ENCODE measurements around the gene KNSTRN.

The KNSTRN gene, protein sequence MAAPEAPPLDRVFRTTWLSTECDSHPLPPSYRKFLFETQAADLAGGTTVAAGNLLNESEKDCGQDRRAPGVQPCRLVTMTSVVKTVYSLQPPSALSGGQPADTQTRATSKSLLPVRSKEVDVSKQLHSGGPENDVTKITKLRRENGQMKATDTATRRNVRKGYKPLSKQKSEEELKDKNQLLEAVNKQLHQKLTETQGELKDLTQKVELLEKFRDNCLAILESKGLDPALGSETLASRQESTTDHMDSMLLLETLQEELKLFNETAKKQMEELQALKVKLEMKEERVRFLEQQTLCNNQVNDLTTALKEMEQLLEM

DNA sequence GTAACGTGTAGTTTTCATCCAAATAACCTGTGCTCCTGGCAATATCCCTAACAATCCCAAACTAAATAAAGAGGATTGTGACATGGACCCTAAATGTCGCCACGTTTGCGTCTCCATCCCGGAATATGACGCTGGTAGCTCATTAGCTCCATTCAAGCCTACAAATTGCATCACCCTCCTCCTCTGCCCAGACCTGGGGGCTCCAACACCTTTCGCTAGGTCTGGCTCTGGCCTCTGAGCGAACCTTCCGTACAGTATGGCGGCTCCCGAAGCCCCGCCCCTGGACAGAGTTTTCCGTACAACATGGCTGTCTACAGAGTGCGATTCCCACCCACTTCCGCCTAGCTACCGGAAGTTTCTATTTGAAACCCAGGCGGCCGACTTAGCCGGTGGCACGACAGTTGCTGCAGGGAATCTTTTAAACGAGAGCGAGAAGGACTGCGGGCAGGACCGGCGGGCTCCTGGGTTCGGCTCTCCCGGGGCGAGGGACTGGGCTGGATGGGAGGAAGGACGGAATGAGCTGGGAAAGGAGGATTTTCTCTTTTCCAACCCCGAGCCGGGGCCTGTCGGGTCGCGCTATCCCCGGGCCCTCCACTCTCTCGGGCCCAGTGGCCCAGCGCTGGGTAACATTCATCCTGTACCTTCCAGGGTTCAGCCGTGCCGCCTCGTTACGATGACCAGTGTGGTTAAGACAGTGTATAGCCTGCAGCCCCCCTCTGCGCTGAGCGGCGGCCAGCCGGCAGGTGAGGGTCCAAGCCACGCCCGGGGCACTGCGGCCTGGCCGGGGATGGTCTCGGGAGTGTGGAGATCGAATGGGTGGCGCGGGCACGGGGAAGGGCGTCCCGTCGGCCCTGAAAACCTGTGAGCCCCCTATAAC is at the start of gene KNSTRN:
KNSTRN (plus strand) TSS at position 142 of the 877 bp plus-strand sequence; CDS start at position 257, 115 bp downstream.
- DNase-seq, result peak; percentile 64 to 87 (median 83)

GRCh38 chr15:40333922-40334492 is 48.5 kb upstream of the KNSTRN start:
- peak in 1 of 4 experiments; percentile 11 for DNase-seq

GRCh38 chr15:40334541-40334940 is 48.0 kb upstream of the KNSTRN start:
- DNase-seq, result no peak

DNA sequence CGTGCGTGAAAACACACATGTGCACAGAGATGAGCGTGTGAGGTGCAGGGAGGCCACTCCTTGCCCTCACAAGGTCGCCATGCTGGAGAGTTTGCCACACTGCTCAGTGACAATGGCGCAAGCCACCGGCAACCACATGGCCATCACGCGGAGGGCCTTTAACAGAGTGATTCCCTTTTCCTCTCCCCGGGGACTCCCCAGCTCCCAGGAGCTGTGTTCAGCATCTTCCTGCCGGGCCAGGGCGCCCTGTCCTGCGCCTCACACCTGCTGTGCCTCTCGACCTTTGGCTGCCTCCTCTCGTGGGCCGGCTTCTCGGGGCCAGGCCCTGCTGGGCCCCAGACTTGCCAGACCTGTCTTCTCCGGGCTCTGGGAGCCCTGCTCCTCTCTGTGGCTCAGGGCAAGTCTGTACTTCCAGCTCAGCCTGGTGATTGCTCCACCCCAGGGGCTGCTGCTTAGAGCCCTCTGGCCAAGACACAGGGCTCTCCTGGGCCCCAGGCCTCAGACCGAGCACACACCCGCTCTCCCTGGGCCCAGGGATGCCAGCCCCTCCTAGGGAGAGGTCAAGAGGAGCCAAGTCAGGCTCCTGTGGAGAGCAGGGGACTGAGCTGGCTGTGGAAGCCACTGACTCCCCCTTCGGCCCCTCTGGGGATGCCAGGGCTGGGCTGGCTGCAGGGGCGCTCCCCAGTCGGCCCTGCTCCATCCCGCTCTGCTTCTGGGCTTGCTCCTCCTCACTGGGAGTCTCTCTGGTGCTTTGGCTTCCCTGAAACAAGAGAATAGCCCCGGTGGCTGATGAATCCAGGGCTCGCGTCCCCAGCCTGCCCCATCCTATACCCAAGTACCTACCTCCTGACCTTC is 47.4 kb upstream of the KNSTRN start:
- DNase-seq, result no peak

GRCh38 chr15:40335938-40336743 is 46.4 kb upstream of the KNSTRN start:
- DNase-seq, result no peak

DNA sequence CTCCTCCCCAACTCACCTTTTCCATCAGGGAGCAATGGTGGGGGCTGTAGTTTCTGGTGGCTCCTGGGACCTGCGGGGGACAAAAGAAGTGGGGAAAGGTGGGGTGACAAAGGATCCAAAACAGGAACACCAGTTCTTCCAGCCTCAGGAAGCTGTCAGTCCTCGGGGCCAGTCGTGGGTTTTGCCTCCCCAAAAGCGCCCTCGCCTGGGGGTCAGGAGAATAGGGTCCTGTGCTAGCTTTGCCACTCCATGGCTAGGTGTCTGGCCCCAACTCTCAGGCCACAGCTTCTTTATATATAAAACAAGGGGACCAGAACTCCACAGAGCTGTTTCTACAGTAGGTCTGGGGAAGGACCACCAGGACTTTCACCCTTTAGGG is 45.8 kb upstream of the KNSTRN start:
- no peak for DNase-seq

- DNase-seq, result no peak
These were observed 44.9 kb upstream of the KNSTRN start for GRCh38 chr15:40337597-40337996.

GRCh38 chr15:40338041-40338657 is 44.4 kb upstream of the KNSTRN start:
- peak; percentile 19 to 73 (median 49) for DNase-seq

GRCh38 chr15:40338921-40339620 is 43.5 kb upstream of the KNSTRN start:
- no peak for DNase-seq

DNA sequence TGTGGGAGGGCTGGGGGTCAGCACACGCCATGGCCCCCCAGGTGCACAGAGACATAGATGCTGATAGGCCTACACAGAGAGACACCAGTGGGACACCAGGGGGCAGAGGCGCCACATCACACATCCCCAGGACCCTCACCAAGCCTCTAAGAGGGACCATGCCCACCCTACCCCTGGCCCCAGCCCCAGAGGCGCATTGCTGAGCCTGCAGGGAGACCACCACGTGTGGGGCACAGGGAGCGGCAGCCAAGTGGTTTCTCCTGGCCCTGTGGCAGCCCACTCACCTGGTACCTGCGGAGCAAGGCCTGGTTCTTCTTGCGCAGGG is 42.9 kb upstream of the KNSTRN start:
- no peak for DNase-seq

- no peak for DNase-seq
These were observed 42.3 kb upstream of the KNSTRN start for GRCh38 chr15:40340038-40340739.

GRCh38 chr15:40340740-40341400 is 41.7 kb upstream of the KNSTRN start, which contains the start of gene CCDC9B:
CCDC9B (minus strand) TSS chr15:40340939; CDS start chr15:40340819, 120 bp downstream.
- DNase-seq, result no peak

- DNase-seq, result no peak
These were observed 39.9 kb upstream of the KNSTRN start for GRCh38 chr15:40342416-40343320.

GRCh38 chr15:40343512-40343911 is 39.0 kb upstream of the KNSTRN start:
- DNase-seq, result no peak

- no peak for DNase-seq
These were observed 38.3 kb upstream of the KNSTRN start for GRCh38 chr15:40344217-40344616.

GRCh38 chr15:40344631-40345120 is 37.8 kb upstream of the KNSTRN start:
- peak in 3 of 4 experiments; percentile 26 to 57 (median 29) for DNase-seq

- no peak for DNase-seq
These were observed 37.2 kb upstream of the KNSTRN start for GRCh38 chr15:40345225-40345866.

All from activated naive CD4-positive, alpha-beta T cell (primary cell).